GM20431 (cell line): ENCODE data around the gene GET3.
"Not testable (repeated sequence)": the region's sequence is repeated elsewhere in the genome, so short reads cannot be mapped to it uniquely, and the experiment has no call there.

Experiments used
- in situ Hi-C: fragments of 300-500 bp; cut with MseI, MboI; formaldehyde crosslinking; loops from one replicate; pipeline ENCODE4 v1.15.0; 2020; ENCODE audit warnings: low sequenced_read_pairs; ENCODE audit not compliant: unreplicated experiment

The GET3 gene

DNA sequence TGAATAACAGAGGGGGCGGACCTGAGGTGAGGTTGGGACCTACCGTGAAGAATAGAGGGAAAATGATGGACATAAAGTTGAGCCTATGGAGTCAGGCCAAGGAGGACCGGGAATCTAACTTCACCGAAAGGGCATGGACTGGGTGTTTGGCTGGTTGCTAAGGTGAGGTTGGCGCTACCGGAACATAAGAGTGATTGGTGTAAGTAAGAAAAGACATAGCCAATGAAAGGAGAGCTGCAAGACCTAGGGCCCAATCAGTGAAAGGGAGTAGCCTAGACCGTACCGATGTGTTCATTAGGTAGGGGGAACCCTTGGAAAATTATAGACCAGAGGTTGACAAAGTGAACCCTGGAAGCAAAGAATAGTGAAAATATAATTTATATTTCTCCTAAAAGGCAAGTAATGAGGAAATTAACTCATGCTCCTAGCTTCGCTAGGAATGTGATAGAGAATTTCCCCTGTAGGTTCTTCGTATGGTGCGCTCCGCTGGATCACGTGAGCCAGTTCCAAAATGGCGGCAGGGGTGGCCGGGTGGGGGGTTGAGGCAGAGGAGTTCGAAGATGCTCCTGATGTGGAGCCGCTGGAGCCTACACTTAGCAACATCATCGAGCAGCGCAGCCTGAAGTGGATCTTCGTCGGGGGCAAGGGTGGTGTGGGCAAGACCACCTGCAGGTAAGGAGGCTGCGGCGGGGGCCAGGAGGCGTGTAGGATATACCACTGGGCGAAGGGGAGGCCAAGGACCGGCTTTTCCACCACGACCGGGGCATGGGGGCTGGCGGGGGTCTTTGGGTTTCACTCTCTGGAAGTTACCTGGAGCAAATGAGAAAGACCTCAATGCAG lies at the start of gene GET3:
Gene GET3, plus strand, starts transcription at position 503 of the 840 bp plus-strand sequence. Its CDS starts 9 bp downstream, at position 512.
- in situ Hi-C loops = no loop called here

DNA sequence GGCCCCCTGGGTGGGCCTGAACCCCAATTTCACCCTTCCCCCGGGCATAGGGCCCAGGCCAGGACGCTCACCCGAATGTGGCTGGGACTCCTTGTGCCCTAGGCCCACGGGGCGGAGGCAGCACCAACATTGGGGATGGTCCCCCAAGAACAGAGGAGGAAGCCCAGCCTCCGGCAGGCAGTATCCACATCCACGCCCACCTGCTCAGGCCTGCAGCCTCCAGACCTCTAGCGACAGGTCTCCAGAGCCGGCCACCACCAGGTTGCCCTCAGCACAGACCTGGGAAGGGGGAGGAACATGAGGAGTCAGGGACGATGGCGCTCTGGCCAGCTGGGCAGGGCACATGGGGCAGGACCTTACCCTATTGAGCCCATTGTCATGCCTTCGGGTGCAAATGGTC lies 48.3 kb upstream of the GET3 start:
- in situ Hi-C loops = no loop called here

DNA sequence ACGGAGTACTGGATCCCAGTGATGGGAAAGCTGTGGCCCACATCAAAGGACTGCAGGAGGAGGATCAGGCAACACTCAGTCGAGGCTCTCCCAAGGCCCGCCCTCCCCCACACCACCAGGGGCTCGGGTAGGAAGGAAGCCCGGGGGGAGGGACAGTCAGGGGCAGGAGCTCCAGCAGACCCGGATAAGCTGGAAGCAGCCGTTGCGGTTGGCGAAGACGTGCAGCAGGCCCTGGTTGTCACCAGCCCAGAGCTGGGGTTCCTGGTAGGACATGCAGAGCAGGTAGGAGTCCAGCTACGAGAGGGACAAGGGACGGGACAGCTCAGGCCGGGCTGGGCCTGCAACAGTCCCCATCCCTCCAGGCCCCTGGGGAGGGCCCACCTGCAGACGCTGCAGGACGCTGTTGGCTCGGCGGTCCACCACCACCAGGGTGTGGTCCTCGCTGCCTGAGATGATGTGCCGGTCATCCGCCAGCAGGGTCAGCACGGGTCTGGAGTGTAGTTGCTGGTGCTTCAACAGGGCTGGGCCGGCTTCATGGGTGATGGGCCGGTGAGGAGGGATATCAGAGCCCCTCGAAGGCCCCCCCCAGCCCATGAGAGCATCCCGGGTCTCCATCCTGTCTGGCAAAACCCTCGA lies 47.6 kb upstream of the GET3 start:
- in situ Hi-C loops = no loop called here

DNA sequence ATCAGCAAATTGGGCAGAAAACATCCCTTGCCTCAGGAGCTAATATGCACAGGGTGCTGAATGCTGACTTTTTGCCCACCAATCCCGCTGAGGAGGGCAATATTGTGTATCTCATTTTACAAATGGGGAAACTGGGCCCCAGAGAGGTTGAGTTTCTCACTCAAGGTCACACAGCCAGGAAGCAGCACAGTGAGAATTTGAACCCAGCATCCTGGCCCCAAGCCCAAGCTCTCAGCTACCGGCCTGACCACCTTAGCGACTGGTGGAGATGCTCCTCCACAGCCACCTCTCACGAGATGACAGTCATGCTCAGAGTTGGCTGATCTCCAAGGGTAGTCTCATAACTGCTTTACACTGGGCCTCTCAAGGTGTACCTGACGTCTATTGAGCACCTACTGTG lies 44.3 kb upstream of the GET3 start:
- in situ Hi-C loops = no loop called here

DNA sequence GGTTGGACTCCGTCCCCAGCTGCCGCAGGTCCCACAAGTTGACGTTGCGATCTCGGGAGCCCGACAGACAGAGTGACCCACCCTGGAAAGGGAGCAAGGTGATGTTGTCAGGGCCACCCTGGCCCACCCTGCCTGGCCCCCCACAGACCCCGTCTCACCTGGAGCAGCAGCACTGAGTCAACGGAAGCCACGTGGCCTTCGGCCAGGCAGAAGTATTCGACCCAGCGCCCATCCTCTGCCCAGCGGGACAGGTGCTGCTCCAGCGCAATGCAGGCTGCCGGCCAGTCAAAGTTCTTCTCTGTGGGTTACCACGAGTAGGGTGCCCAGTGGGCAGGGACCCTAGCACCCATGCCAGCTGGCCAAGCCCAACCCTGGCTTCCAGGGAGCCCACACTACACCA lies 42.7 kb upstream of the GET3 start:
- in situ Hi-C loops = no loop called here

DNA sequence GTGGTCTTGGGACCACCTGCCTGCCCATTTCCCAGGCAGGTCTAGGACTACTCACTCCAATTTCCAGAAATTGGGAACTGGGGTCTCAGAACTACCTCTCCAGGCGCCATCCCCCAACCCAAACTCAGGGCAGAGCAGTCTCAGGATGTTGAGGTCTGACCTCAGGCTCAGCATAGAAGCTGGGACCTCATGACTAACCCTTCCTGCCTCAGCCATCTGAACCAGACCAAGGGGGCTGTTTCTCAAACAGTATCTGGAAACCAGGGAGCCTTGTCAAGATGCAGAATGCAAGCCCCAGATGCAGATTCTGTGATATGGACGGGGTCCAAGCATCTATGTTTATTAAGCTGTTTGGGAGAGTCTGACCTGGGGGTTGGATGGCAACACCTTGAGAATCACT lies 42.2 kb upstream of the GET3 start:
- in situ Hi-C loops = no loop called here

DNA sequence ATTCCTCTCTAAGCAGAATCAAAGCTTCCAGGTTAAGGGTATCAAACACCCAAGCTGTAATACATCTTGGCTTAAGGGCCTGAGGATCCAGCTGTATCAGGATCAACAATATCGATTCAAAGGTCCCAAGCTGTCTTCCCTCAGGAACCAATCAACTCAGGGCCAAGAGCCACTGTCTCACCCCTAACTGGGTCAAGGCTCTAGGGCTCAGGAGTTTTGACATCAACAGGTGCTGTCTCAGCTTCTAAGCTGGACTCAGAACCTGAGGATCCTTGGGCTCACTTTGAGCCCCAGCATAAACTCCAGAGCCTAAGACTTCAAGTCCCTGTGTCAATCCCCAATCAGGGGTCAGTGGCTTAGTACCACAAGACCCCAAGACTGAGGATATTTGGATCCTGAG lies 41.8 kb upstream of the GET3 start:
- in situ Hi-C loops = no loop called here

DNA sequence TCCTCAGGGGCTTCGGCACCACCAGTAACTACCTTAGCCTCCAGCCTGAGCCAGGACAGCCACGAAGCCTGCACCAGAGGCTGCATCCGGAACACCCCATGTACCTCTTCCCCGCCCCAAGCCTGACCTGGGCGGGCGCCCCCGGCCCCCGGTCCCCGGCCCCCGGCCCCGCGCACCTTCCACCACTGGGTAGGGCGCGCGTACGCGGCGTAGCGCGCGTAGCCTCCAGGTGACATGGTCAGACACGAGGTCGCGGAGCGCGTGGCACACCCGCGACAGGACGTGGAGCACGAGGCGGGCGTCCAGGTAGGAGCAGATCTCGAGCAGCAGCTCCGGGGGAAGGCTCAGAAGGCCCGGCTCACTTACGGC lies 41.3 kb upstream of the GET3 start:
- in situ Hi-C loops = no loop called here

DNA sequence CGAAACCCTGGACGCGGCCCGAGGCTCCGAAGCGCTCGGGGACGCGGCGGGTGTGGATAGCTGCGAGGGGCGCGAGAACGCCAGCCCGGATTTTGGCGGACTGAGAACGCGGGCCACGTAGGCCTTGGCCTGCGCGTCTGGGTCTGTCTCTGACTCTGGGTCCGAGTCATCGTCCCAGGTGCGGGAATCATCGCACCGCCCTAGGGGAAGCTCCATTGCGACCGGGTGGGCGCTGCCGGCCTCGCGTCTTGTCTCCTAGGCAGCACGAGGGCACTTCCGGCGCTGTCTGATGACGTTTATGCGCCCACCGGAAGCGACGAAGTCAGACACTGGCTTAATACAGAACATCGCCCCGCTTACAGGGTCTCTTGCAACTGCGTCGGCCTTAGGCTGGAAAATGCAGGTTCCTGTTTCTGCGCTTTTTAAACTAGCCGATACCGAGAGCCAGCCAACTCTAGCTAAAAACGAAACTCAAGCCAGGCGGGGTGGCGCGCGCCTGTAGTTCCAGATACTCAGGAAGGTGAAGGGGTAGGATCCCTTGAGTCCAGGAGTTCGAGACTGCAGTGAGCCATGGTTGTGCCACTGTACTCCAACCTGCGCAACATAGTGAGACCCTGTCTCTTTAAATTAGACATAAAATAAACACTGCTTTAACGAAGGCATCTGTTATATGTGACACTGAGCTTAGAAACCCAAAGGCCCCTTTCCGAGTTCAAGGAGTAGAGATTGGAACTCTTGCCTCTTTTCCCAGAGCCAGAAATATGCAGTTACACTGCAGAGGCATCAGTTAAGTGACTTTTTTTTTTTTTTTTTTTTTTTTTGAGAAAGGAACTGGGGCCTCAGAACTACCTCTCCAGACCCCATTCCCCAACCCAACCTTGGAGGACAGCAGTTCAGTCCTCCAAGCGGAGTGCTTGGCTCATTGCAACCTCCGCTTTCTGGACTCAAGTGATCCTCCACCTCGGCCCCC lies 40.6 kb upstream of the GET3 start, which contains the start of gene FBXW9:
Gene FBXW9, minus strand, starts transcription at position 266 of the 970 bp plus-strand sequence. Its CDS starts 50 bp downstream, at position 216.
- in situ Hi-C loops = no loop called here

DNA sequence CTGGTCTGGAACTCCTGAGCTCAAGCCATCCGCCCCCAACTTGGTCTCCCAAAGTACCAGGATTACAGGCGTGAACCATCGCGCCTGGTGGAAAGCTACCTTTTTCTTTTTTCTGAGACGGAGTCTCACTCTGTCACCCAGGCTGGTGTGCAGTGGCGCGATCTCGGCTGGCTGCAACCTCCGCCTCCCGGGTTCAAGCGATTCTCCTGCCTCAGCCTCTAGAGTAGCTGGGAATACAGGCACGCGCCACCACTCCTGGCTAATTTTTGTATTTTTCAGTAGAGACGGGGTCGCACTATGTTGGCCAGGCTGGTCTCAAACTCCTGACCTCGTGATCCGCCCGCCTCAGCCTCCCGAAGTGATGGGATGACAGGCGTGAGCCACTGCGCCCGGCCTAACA lies 39.9 kb upstream of the GET3 start:
- in situ Hi-C loops = not testable (repeated sequence)

DNA sequence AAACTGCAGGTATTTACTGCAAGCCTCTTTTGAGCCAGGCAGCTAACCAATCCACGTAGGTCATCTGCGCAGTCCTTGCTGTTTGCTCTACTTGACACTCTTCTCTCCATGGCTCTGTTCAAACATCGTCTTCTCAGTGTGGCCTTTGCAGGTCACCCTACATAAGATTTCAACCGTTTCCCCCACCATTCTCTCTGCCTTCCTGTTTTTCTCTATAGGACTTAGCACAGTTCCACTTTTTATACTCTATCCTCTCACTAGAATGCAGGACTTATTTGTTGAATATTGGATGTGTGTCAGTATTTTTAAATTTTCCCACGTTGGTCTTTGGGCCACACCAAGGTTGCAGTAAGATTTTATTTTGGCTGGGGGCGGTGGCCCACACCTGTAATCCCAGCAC lies 39.2 kb upstream of the GET3 start:
- in situ Hi-C loops = no loop called here

DNA sequence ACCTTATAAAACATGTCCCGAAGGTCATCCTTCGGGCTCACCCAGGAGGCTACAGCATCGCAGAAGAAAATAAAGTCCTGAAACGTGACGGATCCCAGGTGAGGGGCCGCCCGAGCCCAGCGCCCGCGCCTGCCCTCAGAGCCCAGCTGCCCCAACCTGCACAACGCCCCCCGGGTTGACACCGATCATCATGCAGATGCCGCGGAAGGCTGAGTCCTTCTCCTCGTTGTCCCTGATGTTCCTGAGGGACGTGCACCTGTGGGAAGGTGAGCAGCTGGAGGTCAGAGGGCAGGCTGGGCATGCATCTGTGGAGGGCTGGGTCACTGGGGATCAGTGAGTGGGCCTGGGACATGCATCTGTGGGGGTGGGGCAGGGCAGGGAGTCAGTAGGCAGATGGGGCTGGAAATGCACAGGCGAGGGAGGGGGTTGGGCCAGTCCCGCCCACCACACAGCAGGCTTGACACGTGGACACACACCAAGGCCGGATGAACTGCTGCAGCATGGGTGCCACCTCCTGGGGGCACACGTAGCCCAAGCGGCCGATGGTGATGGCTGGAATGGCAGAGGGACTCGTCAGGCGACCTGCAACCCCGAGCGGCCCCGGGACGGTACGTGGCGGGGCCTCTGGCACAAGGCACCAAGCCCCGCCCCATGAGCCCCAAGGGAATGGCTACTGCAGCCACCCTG lies 35.6 kb upstream of the GET3 start:
- in situ Hi-C loops = no loop called here

DNA sequence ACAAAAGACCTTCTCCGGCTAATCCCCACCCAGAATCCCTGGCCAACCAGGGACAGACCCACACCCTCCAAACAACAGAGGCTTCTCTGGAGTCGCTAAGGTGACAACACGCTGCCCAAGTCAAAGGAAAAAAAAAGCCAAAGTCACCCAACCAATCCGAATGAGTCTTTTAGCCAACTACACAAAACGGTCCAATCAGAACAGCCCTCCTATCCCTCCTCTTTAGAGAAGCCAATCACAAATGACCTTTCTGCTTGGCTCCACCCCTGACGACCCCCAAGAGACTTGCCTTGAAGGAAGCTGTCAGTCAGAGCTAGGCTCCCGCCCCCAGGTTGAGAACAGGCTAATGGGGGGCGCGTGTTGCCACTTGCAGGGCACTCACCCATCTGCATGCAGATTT lies 34.3 kb upstream of the GET3 start:
- in situ Hi-C loops = no loop called here

DNA sequence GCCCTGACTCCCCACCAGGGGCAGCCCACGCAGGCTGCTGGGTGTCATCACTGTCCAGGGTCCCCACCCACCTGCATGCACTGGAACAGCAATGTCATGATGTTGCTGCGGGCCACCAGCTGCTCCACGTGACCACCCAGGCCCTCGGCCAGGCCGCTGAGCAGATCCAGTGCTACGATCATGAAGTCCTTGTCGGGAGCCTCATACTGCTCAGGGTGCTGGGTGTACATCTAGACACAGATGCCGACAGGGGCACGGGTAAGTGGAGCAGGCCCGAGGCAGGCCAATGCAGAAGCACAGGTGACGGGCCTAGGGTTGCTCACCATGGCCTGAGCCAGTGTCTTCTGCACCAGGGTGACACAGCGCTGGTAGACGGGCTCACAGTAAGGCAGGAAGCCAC lies 32.1 kb upstream of the GET3 start:
- in situ Hi-C loops = no loop called here

DNA sequence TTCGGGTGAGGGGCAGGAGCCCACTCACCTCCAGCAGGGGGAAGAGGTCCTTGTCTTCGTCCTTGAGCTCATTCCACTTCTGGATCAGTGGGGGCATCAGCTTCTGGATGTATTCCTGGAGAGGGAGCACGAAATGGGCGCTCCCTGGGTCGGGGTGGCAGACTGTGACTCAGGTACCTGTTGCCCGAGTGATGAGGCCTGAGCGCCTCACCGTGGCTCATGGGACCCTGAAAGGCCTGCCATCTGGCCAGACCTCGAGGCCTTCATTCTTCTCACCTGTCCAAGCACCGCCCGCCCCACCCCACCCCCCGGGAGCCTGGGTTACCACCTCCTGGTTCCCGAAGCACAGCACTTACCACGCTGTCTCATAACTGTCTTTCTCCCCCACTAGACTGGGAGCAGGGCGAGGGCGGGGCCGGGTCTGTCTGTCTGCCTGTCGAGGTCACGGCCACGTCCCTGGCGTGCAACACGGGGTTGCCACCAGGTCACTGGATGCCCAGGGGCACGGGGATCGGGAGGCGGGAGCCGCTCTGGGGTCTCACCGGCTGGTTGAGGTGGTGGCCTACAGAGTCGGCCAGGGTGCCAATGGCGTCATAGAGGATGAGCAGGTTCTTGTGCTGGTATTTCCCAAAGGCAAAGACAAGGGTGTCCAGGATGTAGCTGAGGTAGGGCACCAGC lies 31.5 kb upstream of the GET3 start:
- in situ Hi-C loops = no loop called here

DNA sequence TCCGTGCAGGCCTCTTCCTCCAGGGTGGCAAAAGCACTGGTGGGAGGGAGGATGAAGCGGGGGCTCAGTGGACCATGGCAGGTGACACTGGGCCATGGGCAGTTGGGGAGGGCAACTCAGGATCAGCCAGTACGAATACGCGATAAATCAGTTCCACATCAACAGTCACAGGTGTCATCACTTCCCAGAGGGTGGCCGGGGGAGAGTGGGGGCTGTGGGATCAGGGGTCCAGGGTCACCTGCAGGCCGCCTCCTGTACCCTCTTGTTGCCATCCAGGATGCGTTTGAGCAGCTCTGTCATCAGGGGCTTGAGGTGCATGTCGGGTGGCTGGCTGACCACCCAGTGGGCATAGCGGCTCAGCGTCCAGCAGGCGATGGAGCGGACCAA lies 31.0 kb upstream of the GET3 start:
- in situ Hi-C loops = no loop called here

DNA sequence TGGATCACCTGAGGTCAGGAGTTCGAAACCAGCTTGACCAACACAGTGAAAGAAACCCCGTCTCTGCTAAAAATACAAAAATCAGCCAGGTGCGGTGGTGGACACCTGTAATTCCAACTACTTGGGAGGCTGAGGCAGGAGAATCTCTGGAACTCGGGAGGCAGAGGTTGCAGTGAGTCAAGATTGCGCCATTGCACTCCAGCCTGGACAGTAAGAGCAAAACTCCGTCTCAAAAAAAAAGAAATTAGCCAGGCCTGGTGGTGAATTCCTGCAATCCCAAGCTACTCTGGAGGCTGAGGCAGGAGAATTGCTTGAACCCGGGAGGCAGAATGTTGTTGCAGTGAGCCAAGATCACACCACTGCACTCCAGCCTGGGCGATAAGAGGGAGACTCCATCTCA lies 28.7 kb upstream of the GET3 start:
- in situ Hi-C loops = no loop called here

DNA sequence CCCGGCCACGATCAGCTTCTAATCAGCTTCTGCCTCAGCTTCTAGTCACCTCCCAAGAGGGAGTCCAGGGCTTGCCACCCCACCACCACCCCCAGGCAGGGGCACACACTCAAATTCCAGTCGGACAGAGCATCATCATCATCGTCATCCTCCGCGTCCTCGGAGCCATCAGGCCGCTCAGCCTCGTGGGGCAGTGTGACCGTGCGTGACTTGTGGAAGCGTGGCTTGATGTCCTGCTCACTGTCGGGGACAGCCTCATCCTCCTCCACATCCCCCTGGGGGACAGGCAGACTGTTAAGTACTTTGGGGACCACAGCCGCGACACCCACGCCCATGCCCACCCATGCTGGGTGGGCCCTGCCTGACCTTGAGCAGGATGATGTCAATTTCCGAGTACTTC lies 26.1 kb upstream of the GET3 start:
- in situ Hi-C loops = no loop called here

DNA sequence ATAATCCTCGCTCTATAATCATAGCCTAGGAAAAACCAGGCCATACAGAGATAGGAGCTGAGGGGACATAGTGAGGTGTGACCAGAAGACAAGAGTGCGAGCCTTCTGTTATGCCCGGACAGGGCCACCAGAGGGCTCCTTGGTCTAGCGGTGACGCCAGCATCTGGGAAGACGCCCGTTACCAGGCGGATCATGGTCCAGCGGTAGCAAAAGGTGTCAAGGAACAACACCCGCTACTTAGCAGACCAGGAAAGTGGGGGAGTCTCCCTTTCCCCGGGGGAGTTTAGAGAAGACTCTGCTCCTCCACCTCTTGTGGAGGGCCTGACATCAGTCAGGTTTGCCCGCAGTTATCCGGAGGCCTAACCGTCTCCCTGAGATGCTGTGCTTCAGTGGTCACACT lies 25.2 kb upstream of the GET3 start:
- in situ Hi-C loops = not testable (repeated sequence)

DNA sequence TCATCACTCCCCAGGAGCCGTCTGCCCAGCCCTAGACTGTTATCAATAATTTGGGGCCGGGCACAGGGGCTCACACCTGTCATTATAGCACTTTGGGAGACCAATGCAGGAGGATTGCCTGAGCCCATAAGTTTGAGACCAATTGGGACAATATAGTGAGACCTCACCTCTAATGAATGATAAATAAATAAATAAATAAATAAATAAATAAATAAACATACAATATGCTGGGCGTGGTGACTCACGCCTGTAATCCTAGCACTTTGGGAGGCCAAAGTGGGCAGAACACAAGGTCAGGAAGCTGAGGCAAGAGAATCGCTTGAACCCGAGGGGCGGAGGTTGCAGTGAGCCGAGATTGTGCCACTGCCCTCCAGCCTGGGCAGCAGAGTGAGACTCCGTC lies 24.0 kb upstream of the GET3 start:
- in situ Hi-C loops = not testable (repeated sequence)
